ENCODE data around the gene PIGT.

PIGT gene

DNA sequence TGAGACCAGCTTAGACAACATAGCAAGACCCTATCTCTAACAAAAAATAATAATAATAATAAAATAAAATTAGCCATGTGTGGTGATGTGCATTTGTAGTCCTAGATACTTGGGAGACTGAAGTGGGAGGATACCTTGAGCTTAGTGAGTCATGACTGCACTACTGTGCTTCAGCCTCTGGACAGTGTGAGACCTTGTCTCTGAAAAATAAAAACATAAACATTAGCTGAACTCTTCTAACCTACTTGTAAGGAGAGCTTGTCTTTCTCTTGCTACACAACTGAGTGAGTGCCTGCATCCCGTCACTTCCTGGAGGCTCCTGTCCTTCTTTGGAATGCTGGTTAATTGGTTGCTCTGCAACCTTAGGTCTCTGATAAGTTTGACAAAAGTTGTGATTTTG is 13.0 kb upstream of the PIGT start:
- no peak for DNase-seq

DNA sequence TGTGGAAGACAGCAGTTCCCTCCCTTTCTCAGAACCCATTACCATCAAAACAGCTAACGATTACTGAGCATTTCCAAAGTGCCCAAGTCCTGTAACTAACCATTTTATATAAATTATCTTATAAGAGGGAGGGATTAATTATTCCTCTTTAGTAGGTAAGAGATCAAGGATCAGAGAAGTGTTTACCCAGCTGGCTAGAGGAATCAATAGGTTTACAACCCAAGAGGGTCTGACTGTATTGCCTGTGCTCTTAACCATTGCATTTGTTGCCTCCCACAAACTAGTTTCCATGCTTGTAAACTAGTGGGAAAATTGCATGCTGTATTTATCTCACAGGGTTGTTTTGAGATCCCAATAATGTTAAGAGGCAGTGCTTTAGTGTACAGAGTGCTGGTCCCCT is 11.5 kb upstream of the PIGT start:
- DNase-seq: no peak

DNA sequence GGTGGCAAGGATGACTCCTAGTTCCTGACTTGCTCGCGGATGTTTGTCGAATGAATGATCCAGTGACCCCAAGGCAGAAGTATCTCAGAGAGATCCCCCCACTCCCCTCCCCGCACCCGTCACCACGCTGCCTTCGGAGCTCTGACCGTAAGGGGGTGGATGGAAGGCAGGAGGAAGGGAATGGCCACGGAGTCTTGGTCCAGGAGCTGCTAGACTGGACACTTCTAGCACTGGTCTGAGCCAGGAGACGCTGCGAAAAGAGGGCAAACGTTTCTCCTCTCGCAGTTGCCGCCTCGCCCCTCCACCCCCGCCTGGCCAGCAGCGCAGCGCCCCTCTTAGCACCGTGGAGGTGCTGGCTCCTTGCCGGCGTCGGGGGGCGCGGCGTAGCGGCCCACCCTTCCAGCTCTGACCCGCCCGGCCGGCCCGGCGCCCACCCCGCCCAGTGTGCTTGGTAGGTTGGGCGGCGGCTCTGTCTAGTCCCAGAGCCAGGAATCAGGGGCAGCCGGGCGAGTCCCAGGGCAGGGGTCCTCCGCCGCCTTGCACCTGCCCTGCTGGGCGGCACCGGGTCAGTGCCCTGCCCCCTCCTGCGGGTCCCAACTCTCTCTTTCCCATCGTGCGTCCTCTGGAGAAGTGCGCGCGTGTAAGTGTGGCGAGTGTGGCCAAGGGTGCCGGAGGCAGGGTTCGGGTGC is 10.2 kb upstream of the PIGT start:
- DNase-seq: no peak

DNA sequence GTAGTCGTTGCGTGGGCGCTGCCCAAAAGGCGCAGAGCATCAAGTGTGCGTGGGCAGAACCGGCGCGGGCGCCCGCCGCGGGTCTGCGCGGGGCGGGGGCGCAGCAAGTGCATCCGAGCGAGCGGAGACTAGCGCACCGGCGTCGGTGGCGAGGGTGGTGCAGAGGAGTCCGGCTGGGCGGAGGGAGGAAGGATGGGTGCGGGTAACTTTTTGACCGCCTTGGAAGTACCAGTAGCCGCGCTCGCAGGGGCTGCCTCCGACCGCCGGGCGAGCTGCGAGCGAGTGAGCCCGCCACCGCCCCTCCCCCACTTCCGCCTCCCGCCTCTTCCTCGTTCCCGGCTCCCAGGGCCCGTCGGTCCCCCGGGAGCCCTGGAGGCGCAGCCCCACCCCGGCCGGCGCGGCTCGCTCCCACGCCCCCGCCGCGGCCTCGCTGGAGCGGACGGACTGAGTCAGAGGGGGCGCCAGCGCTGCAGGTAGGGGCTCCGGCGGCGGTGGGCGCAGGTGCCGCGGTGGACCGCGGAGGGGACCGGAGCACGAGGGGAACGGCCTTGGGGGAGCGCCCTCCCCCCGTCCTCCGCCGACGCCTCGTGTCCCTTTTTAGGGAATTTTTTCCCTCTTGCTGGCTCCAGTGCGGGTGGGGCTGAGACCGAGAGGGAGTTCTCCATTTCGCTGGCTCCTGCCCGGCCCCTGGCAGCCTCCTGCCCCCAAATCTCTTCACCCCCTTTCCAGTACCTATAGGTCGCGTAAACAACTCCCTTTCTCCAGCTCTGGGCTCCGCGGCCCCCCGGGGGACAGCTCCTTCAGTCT is 9.5 kb upstream of the PIGT start:
- DNase-seq: no peak

DNA sequence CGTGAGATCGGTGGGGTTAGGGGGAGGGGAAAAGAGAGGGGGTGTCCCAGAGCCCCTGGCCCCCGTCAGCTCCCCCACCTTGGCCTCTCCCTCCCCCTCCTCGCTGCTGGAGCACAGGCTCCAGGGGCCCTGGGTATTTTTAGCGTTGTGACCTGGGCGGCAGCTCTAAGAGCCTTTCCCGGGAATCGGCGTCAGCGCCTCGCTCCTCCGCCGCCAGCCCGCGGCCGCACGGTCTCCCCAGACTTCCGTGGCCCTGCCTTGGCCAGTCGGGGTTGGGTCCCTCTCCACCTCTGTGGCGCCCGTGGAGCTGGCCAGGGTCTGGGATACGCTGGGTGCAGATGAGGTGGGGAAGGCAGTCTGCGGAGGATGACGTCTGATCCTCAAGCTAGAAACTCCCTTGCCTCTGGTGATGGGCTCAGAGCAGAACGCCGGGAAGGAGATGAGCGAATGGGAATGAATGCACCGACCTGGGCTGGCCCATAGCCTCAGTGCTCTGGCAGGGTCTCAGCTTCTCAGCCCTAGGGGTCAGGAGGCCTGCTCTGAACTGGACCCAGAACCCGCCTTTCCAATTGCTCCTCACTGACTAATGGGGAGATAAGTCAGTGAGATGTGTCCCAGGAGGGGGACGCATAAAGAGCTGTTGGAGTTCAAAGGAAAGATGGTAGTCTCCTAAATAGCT is 8.7 kb upstream of the PIGT start:
- no peak for DNase-seq

DNA sequence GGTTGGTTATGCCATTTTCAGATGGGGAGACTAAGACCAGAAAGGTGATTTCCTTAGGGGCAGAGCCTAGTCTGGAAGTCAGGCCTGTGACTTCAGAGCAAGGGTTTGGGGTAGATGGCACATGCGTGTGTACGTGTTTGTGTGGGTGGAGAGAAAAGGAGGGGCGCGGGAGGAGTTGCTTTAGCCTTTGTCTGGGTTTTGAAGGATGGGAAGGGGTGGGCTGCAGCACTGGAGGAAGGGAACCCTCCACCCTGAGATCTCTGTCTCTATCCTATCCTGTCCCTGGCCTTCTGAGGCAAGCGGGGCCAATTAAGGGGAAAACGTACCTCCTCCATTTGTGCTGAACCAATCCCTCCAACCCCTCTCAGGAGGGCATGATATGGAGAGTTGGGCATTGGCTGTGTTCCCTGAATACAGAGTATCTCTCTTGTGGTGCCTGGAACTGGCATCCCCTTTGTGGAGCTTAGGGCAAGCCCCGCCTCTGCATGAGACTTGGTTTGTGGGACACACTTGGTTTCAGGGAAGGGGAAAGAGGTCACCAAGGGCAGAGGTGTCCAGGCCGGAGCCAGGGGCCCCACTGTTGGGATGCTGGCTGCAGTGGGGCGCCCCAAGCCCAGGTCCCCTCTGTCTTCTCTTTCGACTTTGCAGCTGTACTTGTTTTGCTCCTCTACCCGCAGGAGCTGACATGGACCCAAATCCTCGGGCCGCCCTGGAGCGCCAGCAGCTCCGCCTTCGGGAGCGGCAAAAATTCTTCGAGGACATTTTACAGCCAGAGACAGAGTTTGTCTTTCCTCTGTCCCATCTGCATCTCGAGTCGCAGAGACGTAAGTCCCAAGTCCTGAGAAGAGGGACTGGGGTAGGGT is 7.9 kb upstream of the PIGT start, which contains the start of gene DBNDD2:
Gene DBNDD2 (plus strand): TSS at position 507 of the 863 bp plus-strand sequence. CDS start 179 bp downstream, at position 686.
- DNase-seq: no peak

DNA sequence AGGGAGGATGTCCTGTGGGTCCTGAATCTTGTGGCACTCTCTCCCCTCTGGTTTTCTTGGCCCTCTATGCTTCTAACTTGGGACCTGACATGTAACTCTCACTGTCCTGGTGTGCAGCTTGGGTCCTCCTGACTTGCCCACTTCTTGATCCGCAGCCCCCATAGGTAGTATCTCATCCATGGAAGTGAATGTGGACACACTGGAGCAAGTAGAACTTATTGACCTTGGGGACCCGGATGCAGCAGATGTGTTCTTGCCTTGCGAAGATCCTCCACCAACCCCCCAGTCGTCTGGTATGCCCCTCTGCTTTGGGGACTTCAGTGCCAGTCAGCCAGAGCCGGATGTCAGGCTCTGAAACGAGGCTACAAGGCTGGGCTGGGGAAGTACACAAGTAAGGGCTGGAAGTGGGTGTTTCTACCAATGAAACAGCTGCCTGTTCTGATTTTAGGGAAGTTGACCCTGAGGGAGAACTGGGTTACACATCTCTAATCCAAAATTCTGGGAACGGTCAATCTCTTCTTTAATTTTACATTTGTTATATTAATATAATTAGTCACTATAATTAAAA is 7.2 kb upstream of the PIGT start:
- no peak for DNase-seq

DNA sequence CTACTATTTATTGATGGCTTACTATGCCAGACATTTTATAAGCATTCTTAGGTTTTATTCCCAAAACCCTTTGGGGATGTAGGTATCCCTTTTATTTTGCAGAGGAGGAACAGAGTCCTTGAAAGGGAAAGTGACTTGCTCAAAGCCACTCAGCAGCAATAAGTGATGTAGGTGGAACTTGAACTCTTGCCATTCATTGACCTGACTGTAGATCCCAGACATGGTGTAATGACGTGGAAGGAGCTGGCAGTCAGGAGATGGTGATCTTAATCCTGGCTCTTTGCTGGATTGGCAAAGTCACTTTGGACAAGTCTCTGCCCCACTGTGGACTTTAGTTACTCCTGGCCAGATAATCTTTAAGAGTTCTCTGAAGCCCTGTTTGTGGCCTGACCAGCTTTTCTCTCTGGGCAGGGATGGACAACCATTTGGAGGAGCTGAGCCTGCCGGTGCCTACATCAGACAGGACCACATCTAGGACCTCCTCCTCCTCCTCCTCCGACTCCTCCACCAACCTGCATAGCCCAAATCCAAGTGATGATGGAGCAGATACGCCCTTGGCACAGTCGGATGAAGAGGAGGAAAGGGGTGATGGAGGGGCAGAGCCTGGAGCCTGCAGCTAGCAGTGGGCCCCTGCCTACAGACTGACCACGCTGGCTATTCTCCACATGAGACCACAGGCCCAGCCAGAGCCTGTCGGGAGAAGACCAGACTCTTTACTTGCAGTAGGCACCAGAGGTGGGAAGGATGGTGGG is 6.2 kb upstream of the PIGT start:
- no peak for DNase-seq

DNA sequence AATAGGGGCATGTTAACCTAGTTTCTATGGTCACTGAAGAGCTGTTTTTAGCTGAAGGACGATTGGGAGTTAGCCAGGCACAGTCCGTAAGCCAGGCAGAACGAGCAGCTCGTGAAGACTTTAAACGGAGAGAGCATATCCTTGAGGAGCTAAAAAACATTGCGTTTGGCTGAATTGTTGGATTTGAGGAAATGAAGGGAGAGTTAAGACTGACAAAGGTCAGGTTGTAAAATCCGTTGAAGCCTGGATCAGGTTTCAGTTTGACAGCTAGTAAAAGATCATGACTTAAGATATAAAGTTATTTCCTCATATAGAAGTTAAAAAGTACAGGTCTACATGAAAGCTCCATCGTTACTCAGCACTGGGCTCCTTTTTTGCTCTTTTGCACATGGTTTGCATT is 5.1 kb upstream of the PIGT start:
- DNase-seq: no peak

DNA sequence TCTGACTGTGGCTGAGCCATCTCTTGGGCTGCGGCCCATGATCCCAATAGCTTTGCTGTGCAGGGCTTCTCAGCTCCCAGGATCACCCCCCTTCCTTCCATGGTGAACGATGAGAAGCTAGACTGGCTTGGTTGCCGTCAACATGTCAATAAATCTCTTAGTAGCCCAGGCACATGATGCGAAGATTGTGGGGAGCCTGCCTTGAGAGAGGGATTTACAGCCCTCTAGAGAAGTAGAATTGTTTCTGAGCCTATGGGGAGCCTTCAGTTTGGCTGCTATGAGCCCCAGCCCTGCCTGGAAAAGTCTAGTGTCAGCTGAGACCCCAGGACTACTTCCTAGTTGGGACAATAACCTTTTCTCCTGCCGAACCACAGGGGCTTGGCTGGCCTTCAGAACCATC is 3.3 kb upstream of the PIGT start:
- DNase-seq: no peak

DNA sequence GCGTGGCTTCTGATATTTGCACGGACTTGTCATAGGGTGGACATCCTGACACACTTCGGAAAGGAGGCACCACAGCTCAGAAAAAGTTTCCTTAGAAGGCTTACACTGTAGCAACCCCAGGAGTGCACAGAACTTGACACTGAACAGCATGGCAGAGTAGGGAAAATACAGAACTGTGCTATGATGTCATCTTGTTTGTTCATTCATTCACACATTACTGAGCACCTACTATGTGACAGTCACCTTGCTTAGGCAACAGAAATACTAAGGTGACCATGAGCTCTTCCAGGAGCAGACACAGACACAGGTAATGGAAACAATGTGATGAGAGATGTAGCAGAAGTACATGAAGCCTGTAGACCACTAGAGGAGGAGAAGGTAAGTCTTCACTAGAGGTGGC is 2.5 kb upstream of the PIGT start:
- DNase-seq: no peak

DNA sequence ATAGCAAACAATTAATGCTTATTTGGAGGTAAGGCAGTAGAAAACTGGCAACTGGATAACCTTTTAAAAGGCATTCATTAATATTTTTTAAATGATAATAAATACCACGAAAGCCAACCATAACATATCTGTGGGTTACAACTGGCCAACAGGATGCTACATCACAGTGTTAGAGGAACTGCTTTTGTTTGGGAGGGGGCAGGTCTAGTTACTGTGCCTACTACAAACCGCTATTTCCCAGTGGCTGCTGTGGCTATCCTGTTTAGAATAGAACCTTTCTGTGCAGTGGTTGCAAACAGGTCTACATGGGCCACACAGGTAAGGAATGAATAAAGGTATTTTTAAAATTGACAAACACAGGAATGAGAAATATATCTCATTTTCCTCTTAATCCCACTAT is 976 bp downstream of the PIGT start:
- no peak for DNase-seq

DNA sequence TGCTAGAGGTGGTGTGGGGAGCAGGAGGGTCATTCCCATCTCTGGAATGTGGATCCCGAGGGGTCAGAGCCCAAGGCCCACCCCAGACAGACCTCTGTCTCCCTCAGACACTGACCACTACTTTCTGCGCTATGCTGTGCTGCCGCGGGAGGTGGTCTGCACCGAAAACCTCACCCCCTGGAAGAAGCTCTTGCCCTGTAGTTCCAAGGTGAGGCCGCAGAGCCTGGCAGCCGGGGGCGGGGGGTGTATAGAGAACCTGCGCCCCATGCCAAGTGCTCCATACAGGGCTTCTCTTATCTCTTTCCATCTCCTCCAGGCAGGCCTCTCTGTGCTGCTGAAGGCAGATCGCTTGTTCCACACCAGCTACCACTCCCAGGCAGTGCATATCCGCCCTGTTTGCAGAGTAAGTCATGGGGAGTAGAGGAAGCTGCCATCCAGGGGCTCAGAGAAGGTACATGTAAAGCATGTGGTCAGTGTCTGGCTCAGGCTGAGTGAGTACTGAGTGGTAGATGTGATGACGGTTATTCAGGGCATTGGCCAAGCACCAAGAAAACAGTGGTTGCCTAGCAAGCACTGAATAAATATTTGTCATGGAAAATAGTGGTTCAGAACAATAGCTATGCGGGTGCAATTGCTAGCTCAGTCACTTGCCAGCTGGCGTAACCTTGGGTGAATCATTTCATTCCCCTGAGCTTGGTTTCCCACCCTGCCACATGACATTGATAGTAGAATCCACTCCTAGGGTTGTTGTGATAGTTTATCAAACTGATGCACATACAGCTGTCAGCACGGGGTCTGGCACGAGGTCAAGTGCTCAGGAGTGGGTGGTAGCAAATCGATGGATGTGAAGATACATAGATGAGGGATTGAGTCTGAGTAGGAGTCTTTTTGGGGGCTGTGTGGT is 3.5 kb downstream of the PIGT start:
- DNase-seq: no peak

DNA sequence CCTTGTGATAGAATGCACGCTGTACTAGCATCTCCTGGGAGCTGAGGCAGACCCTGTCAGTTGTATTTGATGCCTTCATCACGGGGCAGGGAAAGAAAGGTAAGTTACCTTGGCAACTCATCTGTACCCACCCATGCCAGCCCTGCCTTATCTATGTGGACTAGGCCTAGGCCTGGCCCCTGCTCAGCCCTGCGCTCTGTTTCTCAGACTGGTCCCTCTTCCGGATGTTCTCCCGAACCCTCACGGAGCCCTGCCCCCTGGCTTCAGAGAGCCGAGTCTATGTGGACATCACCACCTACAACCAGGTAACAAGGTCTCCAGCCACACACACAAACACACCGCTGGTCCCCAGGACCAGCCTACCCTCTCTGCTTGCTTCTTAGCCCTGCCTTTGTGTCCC is 4.2 kb downstream of the PIGT start:
- no peak for DNase-seq

DNA sequence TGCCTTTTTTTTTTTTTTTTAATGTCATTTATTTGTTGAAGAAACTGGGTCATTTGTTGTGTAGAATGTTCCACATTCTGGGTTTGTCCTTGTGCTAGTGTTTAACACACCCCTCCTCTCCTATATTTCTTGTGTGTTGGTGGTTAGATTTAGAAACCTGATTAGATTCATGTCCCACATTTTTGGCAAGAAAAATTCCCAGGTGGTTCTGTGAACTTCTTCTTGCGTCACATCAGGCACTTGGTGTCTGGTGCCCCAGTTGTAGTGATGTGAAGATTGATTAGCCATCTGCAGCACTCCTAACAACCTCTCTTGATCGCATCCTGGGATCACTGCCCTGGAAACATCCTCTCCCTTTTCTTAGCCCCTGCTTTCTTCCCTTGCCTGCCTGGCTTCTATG is 7.8 kb downstream of the PIGT start:
- DNase-seq: no peak

DNA sequence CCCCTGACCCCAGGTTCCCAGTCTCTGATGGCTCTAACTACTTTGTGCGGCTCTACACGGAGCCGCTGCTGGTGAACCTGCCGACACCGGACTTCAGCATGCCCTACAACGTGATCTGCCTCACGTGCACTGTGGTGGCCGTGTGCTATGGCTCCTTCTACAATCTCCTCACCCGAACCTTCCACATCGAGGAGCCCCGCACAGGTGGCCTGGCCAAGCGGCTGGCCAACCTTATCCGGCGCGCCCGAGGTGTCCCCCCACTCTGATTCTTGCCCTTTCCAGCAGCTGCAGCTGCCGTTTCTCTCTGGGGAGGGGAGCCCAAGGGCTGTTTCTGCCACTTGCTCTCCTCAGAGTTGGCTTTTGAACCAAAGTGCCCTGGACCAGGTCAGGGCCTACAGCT is 9.6 kb downstream of the PIGT start:
- DNase-seq: no peak

DNA sequence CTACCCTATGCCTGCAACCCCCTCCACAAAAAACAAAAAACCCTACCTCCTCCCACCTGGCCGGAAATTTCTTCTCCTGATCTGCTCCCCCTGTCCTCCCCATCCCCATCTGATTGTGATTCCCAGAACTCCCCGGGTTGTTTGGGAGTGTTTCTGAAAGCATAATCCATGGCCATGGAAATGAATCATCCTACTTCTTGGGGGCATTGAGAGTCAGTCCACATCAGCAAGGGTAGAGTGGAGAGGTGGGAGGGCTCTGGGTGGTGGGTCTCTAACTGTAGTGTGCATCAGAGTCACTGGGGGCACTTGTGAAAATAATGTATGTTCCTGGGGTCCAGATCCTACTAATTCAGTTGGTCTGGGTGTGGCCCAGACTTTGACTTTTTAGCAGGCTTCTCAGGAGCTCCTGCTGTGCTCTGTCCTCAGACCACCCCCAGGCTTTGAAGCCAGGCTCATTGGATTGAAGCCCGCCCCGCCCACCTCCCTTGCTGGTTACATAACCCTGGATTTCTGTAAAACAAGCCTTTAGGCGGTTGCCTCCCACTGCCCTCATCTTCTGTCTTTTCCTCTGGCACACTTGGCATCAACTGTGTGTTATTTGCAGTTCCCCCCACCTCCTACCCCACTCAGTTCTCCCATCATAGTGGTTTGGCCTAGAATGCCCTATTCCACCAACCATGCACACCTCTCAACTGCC is 10.5 kb downstream of the PIGT start:
- DNase-seq: no peak

DNA sequence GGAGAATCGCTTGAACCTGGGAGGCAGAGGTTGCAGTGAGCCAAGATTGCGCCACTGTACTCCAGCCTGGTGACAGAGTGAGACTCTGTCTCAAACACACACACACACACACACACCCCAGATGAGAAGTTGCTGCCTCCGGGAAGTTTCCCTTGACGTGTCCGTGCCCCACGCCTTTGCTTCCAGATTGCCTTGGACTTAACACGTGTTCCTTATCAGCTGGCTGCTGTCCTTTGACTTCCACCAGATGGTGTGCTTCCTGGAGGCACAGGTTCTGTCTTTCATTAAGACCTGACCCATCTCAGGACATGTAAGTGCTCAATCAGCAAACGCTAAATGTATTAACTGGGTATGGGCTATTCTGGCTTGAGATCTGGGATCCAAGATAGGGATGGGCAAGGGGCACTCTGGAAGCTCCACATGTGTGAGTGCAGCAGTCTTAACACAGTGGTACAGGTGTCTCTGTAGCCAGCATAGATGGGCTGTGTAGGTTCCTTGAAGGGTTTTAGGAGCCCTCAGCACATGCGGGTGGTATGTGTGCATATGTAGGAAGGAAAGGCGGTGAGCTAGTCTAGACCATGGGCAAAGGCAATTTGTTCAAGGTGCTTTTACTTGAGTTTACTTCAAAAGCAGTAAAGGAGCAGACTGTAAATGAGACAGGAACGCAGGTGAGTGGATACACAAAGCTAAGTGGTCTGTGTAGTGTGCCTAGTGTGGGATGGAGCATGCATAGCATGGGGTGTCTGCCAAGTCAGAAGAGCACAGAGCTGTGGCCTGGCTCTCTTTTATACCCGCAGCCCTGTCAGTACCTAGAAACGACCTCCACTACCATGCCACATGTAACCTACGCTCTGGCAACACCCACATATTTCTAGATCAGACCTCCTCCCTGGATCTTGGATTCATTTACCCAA is 11.6 kb downstream of the PIGT start:
- no peak for DNase-seq

DNA sequence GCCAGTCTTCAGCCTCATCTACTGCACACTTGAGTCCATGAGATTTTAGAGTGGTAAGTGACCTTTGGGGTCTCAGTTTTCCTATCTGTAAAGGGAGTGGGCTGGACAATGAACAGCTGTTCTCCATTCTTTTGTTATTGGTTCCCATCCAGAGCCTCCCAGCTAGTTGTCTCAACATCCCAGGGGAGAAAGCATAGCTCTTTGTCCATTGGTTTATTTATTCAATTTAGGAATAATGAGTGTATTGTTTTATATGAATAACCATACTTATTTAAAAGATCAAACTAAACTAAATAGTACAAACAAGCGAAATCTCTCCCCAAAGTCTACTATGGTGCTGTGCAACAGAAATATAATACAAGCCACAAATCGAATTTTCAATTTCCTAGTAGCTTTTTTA is 13.7 kb downstream of the PIGT start:
- no peak for DNase-seq
